HEK293 (cell line): Measurements from ENCODE around the gene INHA.
A peak's percentile ranks its signal among the peaks of the same experiment; 100 is the strongest.

Experiments used
- BCL11B ChIP-seq: fragments of 450-650 bp; formaldehyde crosslinking; IDR thresholded peaks from 2 replicates; pipeline ENCODE4 v1.5.1; 2016; ENCODE audit warnings: low read depth, missing biosample characterization, missing genetic modification characterization
- EGR2 ChIP-seq: fragments of 450-650 bp; formaldehyde crosslinking; IDR thresholded peaks from 2 replicates; pipeline ENCODE4 v1.5.1; 2016; ENCODE audit warnings: low read depth, missing biosample characterization, missing genetic modification characterization
- GLIS2 ChIP-seq: fragments of 450-650 bp; formaldehyde crosslinking; IDR thresholded peaks from 2 replicates; pipeline ENCODE4 v1.5.1; 2016; ENCODE audit warnings: missing biosample characterization, missing genetic modification characterization
- HOXA7 ChIP-seq: sonication (generic); formaldehyde crosslinking; IDR thresholded peaks from 2 replicates; pipeline ENCODE4 v1.8.1; 2022; ENCODE audit warnings: missing genetic modification reagents, borderline replicate concordance
- HOXC10 ChIP-seq: sonication (generic); formaldehyde crosslinking; IDR thresholded peaks from 2 replicates; pipeline ENCODE4 v1.8.1; 2023; ENCODE audit warnings: mild to moderate bottlenecking, missing genetic modification reagents
- KLF1 ChIP-seq: fragments of 450-650 bp; formaldehyde crosslinking; IDR thresholded peaks from 2 replicates; pipeline ENCODE4 v1.5.1; 2016; ENCODE audit warnings: missing biosample characterization, missing genetic modification characterization
- MEIS1 ChIP-seq: sonication (generic); formaldehyde crosslinking; IDR thresholded peaks from 2 replicates; pipeline ENCODE4 v1.8.1; 2022; ENCODE audit warnings: missing genetic modification reagents, mild to moderate bottlenecking, borderline replicate concordance
- RBAK ChIP-seq: fragments of 450-650 bp; formaldehyde crosslinking; IDR thresholded peaks from 2 replicates; pipeline ENCODE4 v1.5.1; 2016; ENCODE audit warnings: missing biosample characterization, missing genetic modification characterization
- SP7 ChIP-seq: fragments of 450-650 bp; formaldehyde crosslinking; IDR thresholded peaks from 2 replicates; pipeline ENCODE4 v1.5.1; 2016; ENCODE audit warnings: missing biosample characterization, missing genetic modification characterization
- TCF7L2 ChIP-seq: IDR thresholded peaks from 2 replicates; pipeline ENCODE4 v1.6.1; 2011; ENCODE audit warnings: low read depth, mild to moderate bottlenecking, inconsistent platforms, low read length, moderate library complexity, borderline replicate concordance
- YY1 ChIP-seq: fragments of 450-650 bp; formaldehyde crosslinking; IDR thresholded peaks from 2 replicates; pipeline ENCODE4 v1.5.1; 2018; ENCODE audit warnings: missing biosample characterization, missing genetic modification characterization
- ZBTB17 ChIP-seq: fragments of 450-650 bp; formaldehyde crosslinking; IDR thresholded peaks from 2 replicates; pipeline ENCODE4 v1.5.1; 2016; ENCODE audit warnings: missing biosample characterization, missing genetic modification characterization
- ZBTB7A ChIP-seq: fragments of 450-650 bp; formaldehyde crosslinking; IDR thresholded peaks from 2 replicates; pipeline ENCODE4 v1.5.1; 2016; ENCODE audit warnings: low read depth, missing biosample characterization, missing genetic modification characterization
- ZEB2 ChIP-seq: fragments of 450-650 bp; formaldehyde crosslinking; IDR thresholded peaks from 2 replicates; pipeline ENCODE4 v1.5.1; 2016; ENCODE audit warnings: missing biosample characterization, missing genetic modification characterization
- ZIC2 ChIP-seq: fragments of 450-650 bp; formaldehyde crosslinking; IDR thresholded peaks from 2 replicates; pipeline ENCODE4 v1.5.1; 2016; ENCODE audit warnings: missing biosample characterization, missing genetic modification characterization
- ZNF184 ChIP-seq: fragments of 450-650 bp; IDR thresholded peaks from 2 replicates; pipeline ENCODE4 v1.5.1; 2018; ENCODE audit warnings: missing biosample characterization, mild to moderate bottlenecking, missing genetic modification characterization
- ZNF202 ChIP-seq: fragments of 450-650 bp; formaldehyde crosslinking; IDR thresholded peaks from 2 replicates; pipeline ENCODE4 v1.5.1; 2016; ENCODE audit warnings: missing biosample characterization, missing genetic modification characterization, borderline replicate concordance
- ZNF239 ChIP-seq: fragments of 450-650 bp; formaldehyde crosslinking; IDR thresholded peaks from 2 replicates; pipeline ENCODE4 v1.5.1; 2016; ENCODE audit warnings: missing biosample characterization, missing genetic modification characterization
- ZNF24 ChIP-seq: fragments of 450-650 bp; formaldehyde crosslinking; IDR thresholded peaks from 2 replicates; pipeline ENCODE4 v1.5.1; 2016; ENCODE audit warnings: missing biosample characterization, missing genetic modification characterization
- ZNF335 ChIP-seq: fragments of 450-650 bp; formaldehyde crosslinking; conservative IDR thresholded peaks from 2 replicates; pipeline ENCODE4 v1.5.1; 2016; ENCODE audit warnings: missing biosample characterization, missing genetic modification characterization
- ZNF350 ChIP-seq: fragments of 450-650 bp; formaldehyde crosslinking; IDR thresholded peaks from 2 replicates; pipeline ENCODE4 v1.5.0; 2017; ENCODE audit warnings: missing biosample characterization, mild to moderate bottlenecking, missing genetic modification characterization
- ZNF391 ChIP-seq: fragments of 450-650 bp; formaldehyde crosslinking; IDR thresholded peaks from 2 replicates; pipeline ENCODE4 v1.5.1; 2016; ENCODE audit warnings: low read depth, missing biosample characterization, missing genetic modification characterization, borderline replicate concordance
- ZNF394 ChIP-seq: fragments of 450-650 bp; formaldehyde crosslinking; IDR thresholded peaks from 2 replicates; pipeline ENCODE4 v1.5.1; 2016; ENCODE audit warnings: missing biosample characterization, missing genetic modification characterization, mild to moderate bottlenecking, moderate library complexity, borderline replicate concordance
- ZNF423 ChIP-seq: fragments of 450-650 bp; formaldehyde crosslinking; IDR thresholded peaks from 2 replicates; pipeline ENCODE4 v1.5.1; 2016; ENCODE audit warnings: missing biosample characterization, missing genetic modification characterization
- ZNF426 ChIP-seq: fragments of 450-650 bp; formaldehyde crosslinking; IDR thresholded peaks from 2 replicates; pipeline ENCODE4 v1.5.1; 2017; ENCODE audit warnings: missing biosample characterization, missing genetic modification characterization, mild to moderate bottlenecking, inconsistent platforms, moderate library complexity
- ZNF544 ChIP-seq: fragments of 450-650 bp; formaldehyde crosslinking; IDR thresholded peaks from 2 replicates; pipeline ENCODE4 v1.5.0; 2017; ENCODE audit warnings: missing biosample characterization, missing genetic modification characterization
- ZNF558 ChIP-seq: fragments of 450-650 bp; formaldehyde crosslinking; IDR thresholded peaks from 2 replicates; pipeline ENCODE4 v1.5.1; 2016; ENCODE audit warnings: missing biosample characterization, missing genetic modification characterization
- ZNF585B ChIP-seq: fragments of 450-650 bp; formaldehyde crosslinking; IDR thresholded peaks from 2 replicates; pipeline ENCODE4 v1.5.1; 2016; ENCODE audit warnings: missing biosample characterization, missing genetic modification characterization
- ZNF629 ChIP-seq: fragments of 450-650 bp; formaldehyde crosslinking; IDR thresholded peaks from 2 replicates; pipeline ENCODE4 v1.5.1; 2017; ENCODE audit warnings: missing biosample characterization, missing genetic modification characterization
- ZNF658 ChIP-seq: fragments of 450-650 bp; formaldehyde crosslinking; IDR thresholded peaks from 2 replicates; pipeline ENCODE4; 2016; ENCODE audit warnings: missing biosample characterization, missing genetic modification characterization
- ZNF701 ChIP-seq: fragments of 450-650 bp; formaldehyde crosslinking; IDR thresholded peaks from 2 replicates; pipeline ENCODE4 v1.5.1; 2016; ENCODE audit warnings: missing biosample characterization, missing genetic modification characterization
- ZNF747 ChIP-seq: fragments of 450-650 bp; formaldehyde crosslinking; IDR thresholded peaks from 2 replicates; pipeline ENCODE4 v1.5.1; 2016; ENCODE audit warnings: missing biosample characterization, missing genetic modification characterization
- ZNF830 ChIP-seq: fragments of 450-650 bp; IDR thresholded peaks from 2 replicates; pipeline ENCODE4 v1.5.0; 2018; ENCODE audit warnings: missing biosample characterization, missing genetic modification characterization, low read depth, mild to moderate bottlenecking, moderate library complexity
- TF ChIP-seq, protein P1 (sequence below): fragments of 450-650 bp; formaldehyde crosslinking; IDR thresholded peaks from 2 replicates; pipeline ENCODE4 v1.5.1; 2017; ENCODE audit warnings: missing biosample characterization, missing genetic modification characterization
- TF ChIP-seq, protein P2 (sequence below): fragments of 450-650 bp; formaldehyde crosslinking; IDR thresholded peaks from 2 replicates; pipeline ENCODE4 v1.5.1; 2016; ENCODE audit warnings: missing biosample characterization, missing genetic modification characterization
- TF ChIP-seq, protein P3 (sequence below): fragments of 450-650 bp; formaldehyde crosslinking; IDR thresholded peaks from 2 replicates; pipeline ENCODE4 v1.5.1; 2017; ENCODE audit warnings: missing biosample characterization, missing genetic modification characterization
- TF ChIP-seq, protein P4 (sequence below): fragments of 450-650 bp; formaldehyde crosslinking; IDR thresholded peaks from 2 replicates; pipeline ENCODE4 v1.5.1; 2016; ENCODE audit warnings: missing biosample characterization, missing genetic modification characterization, low read depth

The INHA gene

DNA sequence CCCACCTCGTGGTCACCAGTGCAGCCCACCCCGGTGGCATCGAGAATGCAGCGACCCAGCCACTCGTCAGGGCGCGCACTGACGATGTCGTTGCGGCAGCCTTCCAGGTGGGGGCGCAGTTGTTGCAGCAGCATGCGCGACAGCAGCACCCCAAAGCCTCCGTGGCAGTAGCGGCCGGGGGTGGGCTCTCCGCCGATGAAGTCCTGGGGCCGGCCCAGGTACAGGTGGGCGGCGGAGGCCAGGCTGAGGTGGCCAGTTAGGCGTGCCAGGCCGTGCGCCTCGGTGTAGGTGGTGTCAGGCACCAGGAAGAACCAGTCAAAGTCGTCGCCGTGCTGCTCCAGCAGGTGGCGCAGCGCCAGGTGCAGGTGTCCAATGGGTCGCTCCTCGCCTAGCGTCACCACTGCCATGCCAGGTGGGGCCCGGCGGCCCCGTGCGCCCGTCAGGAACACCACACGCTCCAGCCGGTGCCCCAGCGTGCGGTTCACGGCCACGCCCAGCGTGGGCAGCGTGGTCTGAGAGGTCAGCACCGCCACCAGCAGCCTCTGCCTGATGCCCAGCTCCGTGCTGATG, 30.4 kb upstream of the INHA start (continued):
- TF ChIP-seq ZNF394 (tag by site-specific recombination) (peak; percentile 47; the same call in 1 of the 2 replicates), ZNF747 (tag by site-specific recombination) (no peak), EGR2 (tag by site-specific recombination) (peak; percentile 79; the same call in 1 of the 2 replicates), HOXC10 (CRISPR knock-in tag) (no peak), SP7 (tag by site-specific recombination) (peak; percentile 78), ZNF24 (tag by site-specific recombination) (0 out of 2 replicates have a peak, but pooled peaks have one; percentile 50), ZBTB7A (tag by site-specific recombination) (peak; percentile 73), HOXA7 (CRISPR knock-in tag) (no peak), ZNF350 (no peak), GLIS2 (tag by site-specific recombination) (peak; percentile 61; the same call in 1 of the 2 replicates), ZNF558 (tag by site-specific recombination) (no peak), ZNF544 (tag by site-specific recombination) (no peak), ZNF391 (tag by site-specific recombination) (peak; percentile 83; the same call in 1 of the 2 replicates), ZNF701 (tag by site-specific recombination) (no peak), ZNF426 (tag by site-specific recombination) (no peak), ZNF335 (peak; percentile 47; the same call in 1 of the 2 replicates), KLF1 (tag by site-specific recombination) (no peak), ZNF629 (tag by site-specific recombination) (peak; percentile 71), ZNF658 (tag by site-specific recombination) (no peak), TCF7L2 (no peak), ZNF202 (tag by site-specific recombination) (no peak), ZEB2 (tag by site-specific recombination) (peak; percentile 96), ZNF423 (tag by site-specific recombination) (no peak), ZBTB17 (tag by site-specific recombination) (peak; percentile 82), ZNF585B (tag by site-specific recombination) (no peak), ZNF184 (tag by site-specific recombination) (no peak), ZNF239 (tag by site-specific recombination) (no peak), MEIS1 (CRISPR knock-in tag) (no peak), BCL11B (tag by site-specific recombination) (peak; percentile 56; the same call in 1 of the 2 replicates), ZIC2 (tag by site-specific recombination) (0 out of 2 replicates have a peak, but pooled peaks have one; percentile 25), YY1 (tag by site-specific recombination) (no peak), RBAK (tag by site-specific recombination) (no peak), ZNF830 (tag by site-specific recombination) (no peak)
- TF ChIP-seq, protein P1, sequence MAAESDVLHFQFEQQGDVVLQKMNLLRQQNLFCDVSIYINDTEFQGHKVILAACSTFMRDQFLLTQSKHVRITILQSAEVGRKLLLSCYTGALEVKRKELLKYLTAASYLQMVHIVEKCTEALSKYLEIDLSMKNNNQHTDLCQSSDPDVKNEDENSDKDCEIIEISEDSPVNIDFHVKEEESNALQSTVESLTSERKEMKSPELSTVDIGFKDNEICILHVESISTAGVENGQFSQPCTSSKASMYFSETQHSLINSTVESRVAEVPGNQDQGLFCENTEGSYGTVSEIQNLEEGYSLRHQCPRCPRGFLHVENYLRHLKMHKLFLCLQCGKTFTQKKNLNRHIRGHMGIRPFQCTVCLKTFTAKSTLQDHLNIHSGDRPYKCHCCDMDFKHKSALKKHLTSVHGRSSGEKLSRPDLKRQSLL (tag by site-specific recombination), result no peak
- TF ChIP-seq, protein P2, sequence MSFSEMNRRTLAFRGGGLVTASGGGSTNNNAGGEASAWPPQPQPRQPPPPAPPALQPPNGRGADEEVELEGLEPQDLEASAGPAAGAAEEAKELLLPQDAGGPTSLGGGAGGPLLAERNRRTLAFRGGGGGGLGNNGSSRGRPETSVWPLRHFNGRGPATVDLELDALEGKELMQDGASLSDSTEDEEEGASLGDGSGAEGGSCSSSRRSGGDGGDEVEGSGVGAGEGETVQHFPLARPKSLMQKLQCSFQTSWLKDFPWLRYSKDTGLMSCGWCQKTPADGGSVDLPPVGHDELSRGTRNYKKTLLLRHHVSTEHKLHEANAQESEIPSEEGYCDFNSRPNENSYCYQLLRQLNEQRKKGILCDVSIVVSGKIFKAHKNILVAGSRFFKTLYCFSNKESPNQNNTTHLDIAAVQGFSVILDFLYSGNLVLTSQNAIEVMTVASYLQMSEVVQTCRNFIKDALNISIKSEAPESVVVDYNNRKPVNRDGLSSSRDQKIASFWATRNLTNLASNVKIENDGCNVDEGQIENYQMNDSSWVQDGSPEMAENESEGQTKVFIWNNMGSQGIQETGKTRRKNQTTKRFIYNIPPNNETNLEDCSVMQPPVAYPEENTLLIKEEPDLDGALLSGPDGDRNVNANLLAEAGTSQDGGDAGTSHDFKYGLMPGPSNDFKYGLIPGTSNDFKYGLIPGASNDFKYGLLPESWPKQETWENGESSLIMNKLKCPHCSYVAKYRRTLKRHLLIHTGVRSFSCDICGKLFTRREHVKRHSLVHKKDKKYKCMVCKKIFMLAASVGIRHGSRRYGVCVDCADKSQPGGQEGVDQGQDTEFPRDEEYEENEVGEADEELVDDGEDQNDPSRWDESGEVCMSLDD (tag by site-specific recombination), result peak; percentile 96
- TF ChIP-seq, protein P3, sequence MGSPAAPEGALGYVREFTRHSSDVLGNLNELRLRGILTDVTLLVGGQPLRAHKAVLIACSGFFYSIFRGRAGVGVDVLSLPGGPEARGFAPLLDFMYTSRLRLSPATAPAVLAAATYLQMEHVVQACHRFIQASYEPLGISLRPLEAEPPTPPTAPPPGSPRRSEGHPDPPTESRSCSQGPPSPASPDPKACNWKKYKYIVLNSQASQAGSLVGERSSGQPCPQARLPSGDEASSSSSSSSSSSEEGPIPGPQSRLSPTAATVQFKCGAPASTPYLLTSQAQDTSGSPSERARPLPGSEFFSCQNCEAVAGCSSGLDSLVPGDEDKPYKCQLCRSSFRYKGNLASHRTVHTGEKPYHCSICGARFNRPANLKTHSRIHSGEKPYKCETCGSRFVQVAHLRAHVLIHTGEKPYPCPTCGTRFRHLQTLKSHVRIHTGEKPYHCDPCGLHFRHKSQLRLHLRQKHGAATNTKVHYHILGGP (tag by site-specific recombination), result no peak
- TF ChIP-seq, protein P4, sequence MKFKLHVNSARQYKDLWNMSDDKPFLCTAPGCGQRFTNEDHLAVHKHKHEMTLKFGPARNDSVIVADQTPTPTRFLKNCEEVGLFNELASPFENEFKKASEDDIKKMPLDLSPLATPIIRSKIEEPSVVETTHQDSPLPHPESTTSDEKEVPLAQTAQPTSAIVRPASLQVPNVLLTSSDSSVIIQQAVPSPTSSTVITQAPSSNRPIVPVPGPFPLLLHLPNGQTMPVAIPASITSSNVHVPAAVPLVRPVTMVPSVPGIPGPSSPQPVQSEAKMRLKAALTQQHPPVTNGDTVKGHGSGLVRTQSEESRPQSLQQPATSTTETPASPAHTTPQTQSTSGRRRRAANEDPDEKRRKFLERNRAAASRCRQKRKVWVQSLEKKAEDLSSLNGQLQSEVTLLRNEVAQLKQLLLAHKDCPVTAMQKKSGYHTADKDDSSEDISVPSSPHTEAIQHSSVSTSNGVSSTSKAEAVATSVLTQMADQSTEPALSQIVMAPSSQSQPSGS (tag by site-specific recombination), result no peak
